ENCODE results near the gene TSPAN5. TPM values are rescaled to one million over a fixed set of nuclear protein-coding genes. Genes with fewer than 3 reads are reported as not detected.

Gene TSPAN5
- total RNA-seq, 1 donor from 2014 or later, result 61.4 TPM

- no peak overlapping the region for H2AFZ ChIP-seq (ENCODE audit: low read depth, low read length)
- peaks cover 82% of the 10 kb centered on the region for H3K79me2 ChIP-seq (ENCODE audit: insufficient read depth, low read length)
- H3K27me3 Mint-ChIP-seq (ENCODE audit: low read depth, unreplicated experiment), result no peaks in the 10 kb centered on the region
- peak overlapping the region; percentile 97 for H3K27ac ChIP-seq (ENCODE audit: low read depth, low read length)
- peaks cover 67% of the 10 kb centered on the region for H3K4me1 ChIP-seq (ENCODE audit: insufficient read depth, low read length)
- H3K4me2 ChIP-seq (ENCODE audit: low read length), result peak overlapping the region; percentile 65
- DNase-seq (ENCODE audit: low read depth) (peak; percentile 68), FAIRE-seq (peak; percentile 45)
- H3K4me3 Mint-ChIP-seq (ENCODE audit: unreplicated experiment), result no peak overlapping the region
- H3K9ac ChIP-seq (ENCODE audit: low read length), result peak overlapping the region; percentile 80
- TF ChIP-seq CTCF (IDR thresholded peaks at IDR 0.05; ENCODE audit: insufficient read depth, low read depth, low read length) (no peak), EZH2 (IDR thresholded peaks at IDR 0.05; ENCODE audit: insufficient read depth, low read length) (no peak)
- H3K9me3 Mint-ChIP-seq (ENCODE audit: unreplicated experiment), result no peaks in the 10 kb centered on the region
- H3K9me3 ChIP-seq (ENCODE audit: insufficient read depth, low read depth, low read length), result no peaks in the 10 kb centered on the region
- H3K4me1 Mint-ChIP-seq (ENCODE audit: low read depth, unreplicated experiment), result peaks cover 81% of the 10 kb centered on the region
- peak overlapping the region; percentile 99 for H3K27ac Mint-ChIP-seq (ENCODE audit: unreplicated experiment)
- H3K36me3 Mint-ChIP-seq (ENCODE audit: low read depth, unreplicated experiment), result no peaks in the 10 kb centered on the region
- H3K4me3 ChIP-seq (ENCODE audit: insufficient read depth, low read depth, low read length), result peak overlapping the region; percentile 7
- H3K27me3 ChIP-seq (ENCODE audit: insufficient read depth, low read length), result no peaks in the 10 kb centered on the region
- H4K20me1 ChIP-seq (ENCODE audit: insufficient read depth, low read length), result no peaks in the 10 kb centered on the region
- H3K36me3 ChIP-seq (ENCODE audit: insufficient read depth, low read length), result no peaks in the 10 kb centered on the region
These were observed 141.8 kb downstream of the TSPAN5 start for GRCh38 chr4:98516441-98517217.

GRCh38 chr4:98516042-98516440, 142.4 kb downstream of the TSPAN5 start:
- H3K9me3 Mint-ChIP-seq (ENCODE audit: unreplicated experiment), result no peaks in the 10 kb centered on the region
- no peaks in the 10 kb centered on the region for H3K9me3 ChIP-seq (ENCODE audit: insufficient read depth, low read depth, low read length)
- H3K9ac ChIP-seq (ENCODE audit: low read length), result peak overlapping the region; percentile 80
- H3K4me3 Mint-ChIP-seq (ENCODE audit: unreplicated experiment), result peak overlapping the region; percentile 66
- H3K4me2 ChIP-seq (ENCODE audit: low read length), result peak overlapping the region; percentile 65
- H3K27ac ChIP-seq (ENCODE audit: low read depth, low read length), result peak overlapping the region; percentile 97
- no peak overlapping the region for H2AFZ ChIP-seq (ENCODE audit: low read depth, low read length)
- no peaks in the 10 kb centered on the region for H4K20me1 ChIP-seq (ENCODE audit: insufficient read depth, low read length)
- no peaks in the 10 kb centered on the region for H3K36me3 ChIP-seq (ENCODE audit: insufficient read depth, low read length)
- peaks cover 82% of the 10 kb centered on the region for H3K79me2 ChIP-seq (ENCODE audit: insufficient read depth, low read length)
- no peaks in the 10 kb centered on the region for H3K27me3 Mint-ChIP-seq (ENCODE audit: low read depth, unreplicated experiment)
- peaks cover 65% of the 10 kb centered on the region for H3K4me1 ChIP-seq (ENCODE audit: insufficient read depth, low read length)
- no peak for FAIRE-seq
- peaks cover 80% of the 10 kb centered on the region for H3K4me1 Mint-ChIP-seq (ENCODE audit: low read depth, unreplicated experiment)
- TF ChIP-seq CTCF (IDR thresholded peaks at IDR 0.05; ENCODE audit: insufficient read depth, low read depth, low read length), result no peak
- TF ChIP-seq EZH2 (IDR thresholded peaks at IDR 0.05; ENCODE audit: insufficient read depth, low read length), result no peak
- H3K4me3 ChIP-seq (ENCODE audit: insufficient read depth, low read depth, low read length), result peak overlapping the region; percentile 2
- peak overlapping the region; percentile 99 for H3K27ac Mint-ChIP-seq (ENCODE audit: unreplicated experiment)
- H3K36me3 Mint-ChIP-seq (ENCODE audit: low read depth, unreplicated experiment), result no peaks in the 10 kb centered on the region
- no peaks in the 10 kb centered on the region for H3K27me3 ChIP-seq (ENCODE audit: insufficient read depth, low read length)
- DNase-seq (ENCODE audit: low read depth), result peak; percentile 94

- H3K27ac ChIP-seq (ENCODE audit: low read depth, low read length), result peak overlapping the region; percentile 97
- no peaks in the 10 kb centered on the region for H4K20me1 ChIP-seq (ENCODE audit: insufficient read depth, low read length)
- FAIRE-seq (peak; percentile 62), DNase-seq (ENCODE audit: low read depth) (no peak)
- peak overlapping the region; percentile 65 for H3K4me2 ChIP-seq (ENCODE audit: low read length)
- no peaks in the 10 kb centered on the region for H3K27me3 ChIP-seq (ENCODE audit: insufficient read depth, low read length)
- Mint-ChIP-seq H3K36me3 (ENCODE audit: low read depth, unreplicated experiment) (no peaks in the 10 kb centered on the region), H3K4me3 (ENCODE audit: unreplicated experiment) (no peak overlapping the region), H3K4me1 (ENCODE audit: low read depth, unreplicated experiment) (peaks cover 84% of the 10 kb centered on the region), H3K27me3 (ENCODE audit: low read depth, unreplicated experiment) (no peaks in the 10 kb centered on the region), H3K27ac (ENCODE audit: unreplicated experiment) (peak overlapping the region; percentile 99), H3K9me3 (ENCODE audit: unreplicated experiment) (no peaks in the 10 kb centered on the region)
- no peak overlapping the region for H3K4me3 ChIP-seq (ENCODE audit: insufficient read depth, low read depth, low read length)
- H3K9ac ChIP-seq (ENCODE audit: low read length), result peak overlapping the region; percentile 80
- peaks cover 76% of the 10 kb centered on the region for H3K79me2 ChIP-seq (ENCODE audit: insufficient read depth, low read length)
- no peaks in the 10 kb centered on the region for H3K9me3 ChIP-seq (ENCODE audit: insufficient read depth, low read depth, low read length)
- H3K4me1 ChIP-seq (ENCODE audit: insufficient read depth, low read length), result peaks cover 68% of the 10 kb centered on the region
- H3K36me3 ChIP-seq (ENCODE audit: insufficient read depth, low read length), result no peaks in the 10 kb centered on the region
- H2AFZ ChIP-seq (ENCODE audit: low read depth, low read length), result no peak overlapping the region
- TF ChIP-seq EZH2 (IDR thresholded peaks at IDR 0.05; ENCODE audit: insufficient read depth, low read length) (no peak), CTCF (IDR thresholded peaks at IDR 0.05; ENCODE audit: insufficient read depth, low read depth, low read length) (no peak)
These were observed 143.0 kb downstream of the TSPAN5 start for GRCh38 chr4:98515470-98515809.
